Endothelial cell of umbilical vein (primary cell): ENCODE data around the gene SOX18. TPM values are rescaled to one million over a fixed set of nuclear protein-coding genes. Genes with fewer than 3 reads are reported as not detected.

Source experiments
- BruUV-seq: library from RNA; stranded (reverse); fragments of 400-500 nt; replicated peaks from 2 replicates; lab custom pipeline; 2021; lab: Mats Ljungman, UMichigan
- CTCF ChIA-PET: fragments of 300-600, 350-600 bp; sonication (Branson Sonifier 250); formaldehyde crosslinking; loops from one replicate; lab custom pipeline; 2021; ENCODE audit warnings: antibody characterized with exemption, inconsistent platforms; lab: Charles Lee
- POLR2A ChIA-PET: fragments of 300-600, 350-600 bp; sonication (Branson Sonifier 250); formaldehyde crosslinking; loops from one replicate; lab custom pipeline; 2021; ENCODE audit warnings: antibody characterized with exemption, inconsistent platforms; lab: Charles Lee
- DNase-seq: peaks from one replicate; pipeline ENCODE4 v3.0.0-alpha.2; 2011; ENCODE audit warnings: low read depth, low spot score
- FAIRE-seq: peaks from 2 replicates; lab custom pipeline; 2011; peaks lifted over from hg19 to GRCh38; lab: Jason Lieb, UNC
- H2AFZ ChIP-seq: 2 replicates; pipeline ENCODE4 v1.6.0; 2012; ENCODE audit warnings: low read depth, low read length, control low read depth, inconsistent platforms
- H3K27ac ChIP-seq: 2 replicates; pipeline ENCODE4 v1.5.1; 2011; ENCODE audit warnings: low read depth, mild to moderate bottlenecking, control low read depth, low read length, moderate library complexity; ENCODE audit not compliant: insufficient read depth
- H3K27me3 ChIP-seq, 2 experiments: 2 replicates each; pipeline versions ENCODE4 v1.6.0 to v1.6.1; 2011; ENCODE audit warnings: low read length in 2 of 2, mixed read lengths in 1 of 2; ENCODE audit not compliant: control insufficient read depth in 2 of 2, insufficient read depth in 2 of 2
- H3K36me3 ChIP-seq, 2 experiments: 2 replicates in 1 of 2; 3 replicates in 1 of 2; pipeline ENCODE4 v1.5.1; 2011; ENCODE audit warnings: low read length in 2 of 2, mild to moderate bottlenecking in 1 of 2, moderate library complexity in 1 of 2; ENCODE audit not compliant: control insufficient read depth in 2 of 2, insufficient read depth in 2 of 2; ENCODE audit errors: extremely low read depth in 1 of 2
- H3K4me1 ChIP-seq: 3 replicates; pipeline ENCODE4 v1.5.1; 2011; ENCODE audit warnings: mild to moderate bottlenecking, low read length; ENCODE audit not compliant: control insufficient read depth, insufficient read depth; ENCODE audit errors: extremely low read depth
- H3K4me2 ChIP-seq: 2 replicates; pipeline ENCODE4 v1.6.1; 2011; ENCODE audit warnings: low read length, control low read depth, mixed read lengths; ENCODE audit not compliant: insufficient read depth
- H3K4me3 ChIP-seq, 3 experiments: fragments of 200-600 bp in 1 of 3; sonication (generic), shearing (Covaris generic) in 1 of 3; replicated peaks in 1 of 3; 2 replicates each; pipeline ENCODE4 v1.5.1; 2011 to 2016; ENCODE audit warnings: control low read depth in 3 of 3, low read length in 3 of 3, mild to moderate bottlenecking in 2 of 3, inconsistent platforms in 1 of 3, low read depth in 1 of 3, moderate library complexity in 1 of 3; ENCODE audit not compliant: insufficient read depth in 1 of 3
- H3K79me2 ChIP-seq: 2 replicates; pipeline ENCODE4 v1.6.0; 2012; ENCODE audit warnings: low read length, inconsistent platforms; ENCODE audit not compliant: control insufficient read depth, insufficient read depth
- H3K9ac ChIP-seq: replicated peaks from 2 replicates; pipeline ENCODE3; 2011; ENCODE audit warnings: low read length, control low read depth; ENCODE audit not compliant: insufficient read depth; ENCODE audit errors: extremely low read depth
- H3K9me1 ChIP-seq: replicated peaks from 3 replicates; pipeline ENCODE4 v1.6.0; 2011; ENCODE audit warnings: mild to moderate bottlenecking, low read length; ENCODE audit not compliant: control insufficient read depth, insufficient read depth; ENCODE audit errors: extremely low read depth
- H3K9me3 ChIP-seq: replicated peaks from 2 replicates; pipeline ENCODE4 v1.5.1; 2012; ENCODE audit warnings: low read length, inconsistent platforms; ENCODE audit not compliant: control insufficient read depth, insufficient read depth
- H4K20me1 ChIP-seq: replicated peaks from 2 replicates; pipeline ENCODE3; 2011; ENCODE audit warnings: mild to moderate bottlenecking, low read length; ENCODE audit not compliant: control insufficient read depth, insufficient read depth; ENCODE audit errors: extremely low read depth
- EZH2 ChIP-seq: IDR thresholded peaks from 2 replicates; pipeline ENCODE4 v1.6.1; 2012; ENCODE audit warnings: borderline replicate concordance, low read depth, mild to moderate bottlenecking, moderate library complexity, low read length, inconsistent platforms; ENCODE audit not compliant: severe bottlenecking
- FOS ChIP-seq: IDR thresholded peaks from 2 replicates; pipeline ENCODE4 v1.6.1; 2011; ENCODE audit warnings: mild to moderate bottlenecking, low read length, moderate library complexity, borderline replicate concordance; ENCODE audit not compliant: insufficient read depth
- GATA2 ChIP-seq: IDR thresholded peaks from 2 replicates; pipeline ENCODE4 v1.7.0; 2011; ENCODE audit warnings: low read depth, mild to moderate bottlenecking, moderate library complexity, mixed read lengths, low read length; ENCODE audit not compliant: insufficient read length, insufficient read depth
- JUN ChIP-seq: IDR thresholded peaks from 2 replicates; pipeline ENCODE4 v1.6.1; 2011; ENCODE audit warnings: borderline replicate concordance, low read depth; ENCODE audit not compliant: insufficient read length, insufficient read depth
- MYC ChIP-seq: IDR thresholded peaks from one replicate; pipeline ENCODE4 v1.6.1; 2011; ENCODE audit warnings: mild to moderate bottlenecking, low read depth, low read length
- POLR2A ChIP-seq: IDR thresholded peaks from 2 replicates; pipeline ENCODE4 v1.6.1; 2012; ENCODE audit warnings: low read depth, mild to moderate bottlenecking, control low read depth, low read length
- POLR2AphosphoS5 ChIP-seq: IDR thresholded peaks from 2 replicates; pipeline ENCODE4 v1.6.1; 2012; ENCODE audit warnings: low read depth, mild to moderate bottlenecking, control low read depth, low read length, moderate library complexity; ENCODE audit not compliant: insufficient read depth
- dilution Hi-C: fragments of 300-500 bp; cut with MboI; formaldehyde crosslinking; loops from one replicate; pipeline ENCODE4 v1.15.0; 2019; ENCODE audit warnings: low sequenced_read_pairs; ENCODE audit not compliant: extremely low pct_ligation_motif_present
- intact Hi-C: fragments of 100-400 bp; cut with micrococcal nuclease; formaldehyde crosslinking; loops from one replicate; pipeline ENCODE4 v1.10.0; 2022
- polyA plus RNA-seq, 4 experiments: library from polyadenylated mRNA; depleted of rRNA in 3 of 4; stranded (reverse) in 3 of 4; unstranded in 1 of 4; fragments of >200 nt; gene quantifications; 2 replicates each; pipeline versions ENCODE4 v1.2.1 to v1.2.3, GENCODE V29; 2011 to 2012; ENCODE audit warnings: missing spikeins in 1 of 4
- total RNA-seq: library from RNA; stranded (reverse); gene quantifications from 2 replicates; pipeline ENCODE4 v1.2.3, GENCODE V29; 2021
- TF ChIP-seq, protein P1 (sequence below), 2 donors: IDR thresholded peaks; 1 replicate in 1 of 2; 2 replicates in 1 of 2; pipeline ENCODE4 v1.5.1; 2011; ENCODE audit warnings: low read length in 2 of 2, mild to moderate bottlenecking in 2 of 2, moderate library complexity in 2 of 2, control low read depth in 1 of 2, inconsistent platforms in 1 of 2, low read depth in 1 of 2; ENCODE audit not compliant: insufficient read depth in 1 of 2; ENCODE audit errors: extremely low read depth in 1 of 2
- TF ChIP-seq, protein P2 (sequence below): IDR thresholded peaks from 2 replicates; pipeline ENCODE4 v1.6.1; 2011; ENCODE audit not compliant: insufficient read depth, insufficient read length

SOX18 gene
- total and polyA plus RNA-seq, 2 donors (not counting 3 experiments of a cell fraction or from before 2014, with no cell fraction given) = 20.9 to 175 TPM

DNA sequence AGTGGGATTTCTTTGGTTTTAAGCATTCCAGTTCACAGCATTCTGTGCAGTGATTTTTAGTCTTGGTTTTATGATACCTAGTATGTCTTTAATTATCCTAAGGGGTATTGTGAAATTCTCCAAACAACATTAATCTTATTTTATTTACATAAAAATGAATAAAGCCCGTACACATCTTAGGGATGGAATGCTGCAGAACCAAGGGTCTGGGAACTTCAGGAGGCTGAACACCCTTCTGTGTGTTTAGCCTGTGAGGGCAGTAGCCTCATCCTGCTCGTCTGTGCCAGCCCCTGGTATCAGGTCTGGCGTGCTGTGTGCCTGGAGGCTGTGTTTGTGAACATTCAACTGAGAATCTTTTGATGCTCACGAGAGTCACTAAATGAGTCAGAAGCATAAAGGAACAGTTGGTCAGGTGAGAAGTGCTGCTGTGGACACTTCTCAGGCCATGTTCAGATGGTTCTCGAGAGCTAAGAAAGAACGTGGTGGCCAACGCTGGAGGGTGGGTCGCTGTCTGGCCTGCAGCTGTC, 38.7 kb downstream of the SOX18 start:
- no peaks in the 10 kb centered on the region for H3K27me3 ChIP-seq
- H3K4me1 ChIP-seq = peaks cover 2% of the 10 kb centered on the region
- no peaks in the 10 kb centered on the region for H3K9me1 ChIP-seq
- TF ChIP-seq EZH2 = no peak
- ChIA-PET POLR2A (no interaction called here), CTCF (no interaction called here)
- no peaks in the 10 kb centered on the region for H4K20me1 ChIP-seq
- dilution Hi-C loops = no loop called here
- intact Hi-C loops = no loop called here
- no peaks in the 10 kb centered on the region for H3K9me3 ChIP-seq
- H2AFZ ChIP-seq = no peak overlapping the region
- no peak overlapping the region for H3K27ac ChIP-seq
- DNase-seq = no peak
- FAIRE-seq = no peak
- H3K4me3 ChIP-seq = no peak overlapping the region
- no peak overlapping the region for H3K4me2 ChIP-seq
- H3K79me2 ChIP-seq = no peaks in the 10 kb centered on the region
- H3K36me3 ChIP-seq = peaks cover 14 to 32% of the 10 kb centered on the region in 2 experiments
- no peak overlapping the region for H3K9ac ChIP-seq
- BruUV-seq = no TSS peak

DNA sequence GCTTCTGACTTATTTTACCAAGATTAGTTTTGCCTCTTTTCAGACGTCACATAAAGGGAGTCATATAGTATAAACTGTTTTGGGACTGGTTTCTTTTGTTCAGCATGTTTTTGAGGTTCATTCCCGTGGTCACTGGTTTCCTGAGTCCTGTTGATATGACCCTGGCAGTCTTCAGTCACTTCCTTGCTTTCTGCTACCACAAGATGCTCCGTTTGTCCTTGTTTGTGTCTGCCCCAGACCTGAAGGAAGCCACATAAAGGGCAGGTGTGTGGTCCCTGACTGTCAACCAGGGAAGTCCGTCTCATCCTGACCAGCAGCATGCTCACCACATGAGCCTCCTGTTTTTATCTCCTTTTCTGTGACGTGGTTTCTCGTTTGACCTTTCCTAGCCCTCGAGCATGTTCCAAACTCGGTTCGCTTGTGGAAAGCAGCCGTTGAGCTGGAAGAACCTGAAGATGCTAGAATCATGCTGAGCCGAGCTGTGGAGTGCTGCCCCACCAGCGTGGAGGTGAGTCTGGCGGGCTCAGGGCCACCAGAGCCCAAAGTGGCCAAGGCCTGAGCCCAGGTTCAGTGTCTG, 39.5 kb downstream of the SOX18 start:
- Histone ChIP-seq H3K9ac (no peak overlapping the region), H3K4me3 (no peak overlapping the region), H3K9me1 (no peaks in the 10 kb centered on the region), H2AFZ (no peak overlapping the region), H3K36me3 (peaks cover 14 to 36% of the 10 kb centered on the region in 2 experiments), H3K27ac (no peak overlapping the region), H3K4me2 (no peak overlapping the region), H3K4me1 (peaks cover 2% of the 10 kb centered on the region), H4K20me1 (no peaks in the 10 kb centered on the region), H3K9me3 (no peaks in the 10 kb centered on the region), H3K27me3 (no peaks in the 10 kb centered on the region), H3K79me2 (no peaks in the 10 kb centered on the region)
- DNase-seq (peak; percentile 22), FAIRE-seq (no peak)
- POLR2A ChIA-PET = no interaction called here
- BruUV-seq = no TSS peak
- TF ChIP-seq MYC = no peak
- TF ChIP-seq GATA2 = no peak
- no peak for TF ChIP-seq EZH2
- no peak for TF ChIP-seq POLR2A
- no peak for TF ChIP-seq POLR2AphosphoS5
- TF ChIP-seq, protein P1, sequence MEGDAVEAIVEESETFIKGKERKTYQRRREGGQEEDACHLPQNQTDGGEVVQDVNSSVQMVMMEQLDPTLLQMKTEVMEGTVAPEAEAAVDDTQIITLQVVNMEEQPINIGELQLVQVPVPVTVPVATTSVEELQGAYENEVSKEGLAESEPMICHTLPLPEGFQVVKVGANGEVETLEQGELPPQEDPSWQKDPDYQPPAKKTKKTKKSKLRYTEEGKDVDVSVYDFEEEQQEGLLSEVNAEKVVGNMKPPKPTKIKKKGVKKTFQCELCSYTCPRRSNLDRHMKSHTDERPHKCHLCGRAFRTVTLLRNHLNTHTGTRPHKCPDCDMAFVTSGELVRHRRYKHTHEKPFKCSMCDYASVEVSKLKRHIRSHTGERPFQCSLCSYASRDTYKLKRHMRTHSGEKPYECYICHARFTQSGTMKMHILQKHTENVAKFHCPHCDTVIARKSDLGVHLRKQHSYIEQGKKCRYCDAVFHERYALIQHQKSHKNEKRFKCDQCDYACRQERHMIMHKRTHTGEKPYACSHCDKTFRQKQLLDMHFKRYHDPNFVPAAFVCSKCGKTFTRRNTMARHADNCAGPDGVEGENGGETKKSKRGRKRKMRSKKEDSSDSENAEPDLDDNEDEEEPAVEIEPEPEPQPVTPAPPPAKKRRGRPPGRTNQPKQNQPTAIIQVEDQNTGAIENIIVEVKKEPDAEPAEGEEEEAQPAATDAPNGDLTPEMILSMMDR (IDR thresholded peaks at IDR 0.05; ENCODE audit: extremely low read depth in 1 of 2, insufficient read depth in 1 of 2, low read depth in 1 of 2, low read length in 2 of 2) = no peak
- TF ChIP-seq, protein P2, sequence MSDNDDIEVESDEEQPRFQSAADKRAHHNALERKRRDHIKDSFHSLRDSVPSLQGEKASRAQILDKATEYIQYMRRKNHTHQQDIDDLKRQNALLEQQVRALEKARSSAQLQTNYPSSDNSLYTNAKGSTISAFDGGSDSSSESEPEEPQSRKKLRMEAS = no peak
- no peak for TF ChIP-seq FOS
- TF ChIP-seq JUN = no peak
- dilution Hi-C loops = no loop called here
- intact Hi-C loops = no loop called here
- CTCF ChIA-PET = no interaction called here
